Stimulated activated CD4-positive, alpha-beta T cell treated with anti-CD3 and anti-CD28 coated beads, Interleukin-12 subunit alpha, Interleukin-12 subunit beta, amount 100 ng/mL, for 24 hours (primary cell): ENCODE measurements around the gene PRIMA1.
"Not testable (repeated sequence)": the region's sequence is repeated elsewhere in the genome, so short reads cannot be mapped to it uniquely, and the experiment has no call there.

ENCODE experiments used
- DNase-seq, 2 experiments: peaks; one replicate each; pipeline ENCODE4 v3.0.0-alpha.2; 2020; ENCODE audit warnings: low read depth in 2 of 2

PRIMA1 gene

GRCh38 chr14:93788293-93788542 is at the start of gene PRIMA1:
TSS of gene PRIMA1 (minus strand) at chr14:93788485. CDS start at chr14:93787718, 767 bp downstream.
- DNase-seq = no peak

- no peak for DNase-seq
Measured at GRCh38 chr14:93834699-93835371, 46.5 kb upstream of the PRIMA1 start.

- DNase-seq = no peak
Measured at GRCh38 chr14:93832665-93833064, 44.4 kb upstream of the PRIMA1 start.

GRCh38 chr14:93832081-93832480 is 43.8 kb upstream of the PRIMA1 start:
- DNase-seq = no peak

- DNase-seq = no peak
Measured at GRCh38 chr14:93830753-93831461, 42.6 kb upstream of the PRIMA1 start.

- DNase-seq = no peak
Measured at GRCh38 chr14:93829839-93830481, 41.7 kb upstream of the PRIMA1 start.

- DNase-seq = no peak
Measured at GRCh38 chr14:93825235-93825553, 36.9 kb upstream of the PRIMA1 start.

- DNase-seq = no peak
Measured at GRCh38 chr14:93824518-93825234, 36.4 kb upstream of the PRIMA1 start.

- DNase-seq = no peak
Measured at GRCh38 chr14:93824076-93824475, 35.8 kb upstream of the PRIMA1 start.

GRCh38 chr14:93821051-93821450 is 32.8 kb upstream of the PRIMA1 start:
- DNase-seq = no peak

GRCh38 chr14:93818857-93819256 is 30.6 kb upstream of the PRIMA1 start:
- no peak for DNase-seq

GRCh38 chr14:93811676-93812075 is 23.4 kb upstream of the PRIMA1 start:
- no peak for DNase-seq

- no peak for DNase-seq
Measured at GRCh38 chr14:93811020-93811419, 22.7 kb upstream of the PRIMA1 start.

GRCh38 chr14:93809491-93810420 is 21.5 kb upstream of the PRIMA1 start:
- not testable (repeated sequence) for DNase-seq

GRCh38 chr14:93804654-93805053 is 16.4 kb upstream of the PRIMA1 start:
- DNase-seq = no peak

GRCh38 chr14:93803408-93804318 is 15.4 kb upstream of the PRIMA1 start:
- no peak for DNase-seq

- DNase-seq = no peak
Measured at GRCh38 chr14:93799989-93800921, 12.0 kb upstream of the PRIMA1 start.

GRCh38 chr14:93799617-93799988 is 11.3 kb upstream of the PRIMA1 start:
- no peak for DNase-seq

GRCh38 chr14:93797536-93797935 is 9.3 kb upstream of the PRIMA1 start:
- DNase-seq = no peak

- no peak for DNase-seq
Measured at GRCh38 chr14:93797071-93797470, 8.8 kb upstream of the PRIMA1 start.
